GM20000 (cell line): ENCODE measurements around the gene C1orf167.

Experiments used
- DNase-seq: peaks from one replicate; pipeline ENCODE4 v3.0.0; 2012; ENCODE audit warnings: low spot score
- CTCF ChIP-seq: IDR thresholded peaks from 2 replicates; pipeline ENCODE4 v1.5.1; 2012; ENCODE audit warnings: mild to moderate bottlenecking, control low read depth; ENCODE audit errors: extremely low read depth, missing control alignments

C1orf167 gene

GRCh38 chr1:11736746-11737639 lies 25.0 kb upstream of the C1orf167 start:
- TF ChIP-seq CTCF, result no peak

GRCh38 chr1:11738096-11738495 lies 23.9 kb upstream of the C1orf167 start:
- DNase-seq, result no peak
- no peak for TF ChIP-seq CTCF

More at GRCh38 chr1:11736746-11737639, 25.0 kb upstream of the C1orf167 start:
- DNase-seq, result peak; percentile 64

- no peak for DNase-seq
- TF ChIP-seq CTCF, result no peak
Observed at GRCh38 chr1:11738783-11739182, 23.2 kb upstream of the C1orf167 start.

- no peak for DNase-seq
Observed at GRCh38 chr1:11740258-11741192, 21.5 kb upstream of the C1orf167 start.

GRCh38 chr1:11741482-11741881 lies 20.5 kb upstream of the C1orf167 start:
- DNase-seq, result no peak
- no peak for TF ChIP-seq CTCF

More at GRCh38 chr1:11740258-11741192, 21.5 kb upstream of the C1orf167 start:
- TF ChIP-seq CTCF, result no peak

GRCh38 chr1:11741919-11742558 lies 20.0 kb upstream of the C1orf167 start:
- TF ChIP-seq CTCF, result no peak
- no peak for DNase-seq

- DNase-seq, result no peak
- no peak for TF ChIP-seq CTCF
Observed at GRCh38 chr1:11744287-11744686, 17.7 kb upstream of the C1orf167 start.
